Prostate gland (tissue), 2 donors: ENCODE measurements around the gene RACGAP1. TPM values are rescaled to one million over a fixed set of nuclear protein-coding genes. Genes with fewer than 3 reads are reported as not detected.

ENCODE experiments used
- DNase-seq: peaks from one replicate; pipeline ENCODE4 v3.0.0-alpha.2; 2019; ENCODE audit warnings: low spot score
- H3K27ac ChIP-seq, 2 donors: fragments of 200-600 bp; sonication (generic); 2 replicates each; pipeline ENCODE4 v1.5.1; 2017 to 2019
- H3K27me3 ChIP-seq: fragments of 200-600 bp; sonication (generic); replicated peaks from 2 replicates; pipeline ENCODE4 v1.5.1; 2019; ENCODE audit not compliant: insufficient read depth
- H3K36me3 ChIP-seq, 2 donors: fragments of 200-600 bp; sonication (generic); 1 replicate in 1 of 2; 2 replicates in 1 of 2; pipeline versions ENCODE4 v1.5.1 to v1.8.1; 2017 to 2019
- H3K4me1 ChIP-seq: fragments of 200-600 bp; sonication (generic); replicated peaks from 2 replicates; pipeline ENCODE4 v1.5.1; 2019
- H3K4me3 ChIP-seq, 2 donors: fragments of 200-600 bp; sonication (generic); 2 replicates each; pipeline ENCODE4 v1.5.1; 2017 to 2019
- H3K9me3 ChIP-seq: fragments of 200-600 bp; sonication (generic); 2 replicates; pipeline ENCODE4 v1.5.1; 2017
- CTCF ChIP-seq, 4 experiments: fragments of 200-600 bp in 2 of 4; fragments of 450-650 bp in 2 of 4; sonication (generic) in 2 of 4; IDR thresholded peaks; 1 replicate in 3 of 4; 2 replicates in 1 of 4; pipeline ENCODE4 v1.5.1; 2016 to 2019; ENCODE audit warnings: antibody characterized with exemption in 4 of 4, mild to moderate bottlenecking in 2 of 4, moderate library complexity in 2 of 4
- POLR2A ChIP-seq: fragments of 450-650 bp; IDR thresholded peaks from one replicate; pipeline ENCODE4 v1.6.1; 2016; ENCODE audit warnings: antibody characterized with exemption, mild to moderate bottlenecking
- POLR2AphosphoS5 ChIP-seq: sonication (generic); formaldehyde crosslinking; IDR thresholded peaks from one replicate; pipeline ENCODE4 v1.6.1; 2017; ENCODE audit warnings: antibody characterized with exemption
- WGBS: methylation state at CpG from one replicate; pipeline ENCODE4 v1.1.5; 2018; 5-methylcytosine and 5-hydroxymethylcytosine counted together
- intact Hi-C: fragments of 100-400 bp; cut with DNase I; formaldehyde crosslinking; loops from one replicate; pipeline ENCODE4 v1.14.2; 2022
- total RNA-seq, 2 donors: library from RNA; depleted of rRNA; stranded (reverse); fragments of >200 nt; gene quantifications; one replicate each; pipeline ENCODE4 v1.1.0, GENCODE V29; 2016

Gene RACGAP1
- total RNA-seq, 2 donors from 2014 or later: 9.1 to 18.9 TPM

DNA sequence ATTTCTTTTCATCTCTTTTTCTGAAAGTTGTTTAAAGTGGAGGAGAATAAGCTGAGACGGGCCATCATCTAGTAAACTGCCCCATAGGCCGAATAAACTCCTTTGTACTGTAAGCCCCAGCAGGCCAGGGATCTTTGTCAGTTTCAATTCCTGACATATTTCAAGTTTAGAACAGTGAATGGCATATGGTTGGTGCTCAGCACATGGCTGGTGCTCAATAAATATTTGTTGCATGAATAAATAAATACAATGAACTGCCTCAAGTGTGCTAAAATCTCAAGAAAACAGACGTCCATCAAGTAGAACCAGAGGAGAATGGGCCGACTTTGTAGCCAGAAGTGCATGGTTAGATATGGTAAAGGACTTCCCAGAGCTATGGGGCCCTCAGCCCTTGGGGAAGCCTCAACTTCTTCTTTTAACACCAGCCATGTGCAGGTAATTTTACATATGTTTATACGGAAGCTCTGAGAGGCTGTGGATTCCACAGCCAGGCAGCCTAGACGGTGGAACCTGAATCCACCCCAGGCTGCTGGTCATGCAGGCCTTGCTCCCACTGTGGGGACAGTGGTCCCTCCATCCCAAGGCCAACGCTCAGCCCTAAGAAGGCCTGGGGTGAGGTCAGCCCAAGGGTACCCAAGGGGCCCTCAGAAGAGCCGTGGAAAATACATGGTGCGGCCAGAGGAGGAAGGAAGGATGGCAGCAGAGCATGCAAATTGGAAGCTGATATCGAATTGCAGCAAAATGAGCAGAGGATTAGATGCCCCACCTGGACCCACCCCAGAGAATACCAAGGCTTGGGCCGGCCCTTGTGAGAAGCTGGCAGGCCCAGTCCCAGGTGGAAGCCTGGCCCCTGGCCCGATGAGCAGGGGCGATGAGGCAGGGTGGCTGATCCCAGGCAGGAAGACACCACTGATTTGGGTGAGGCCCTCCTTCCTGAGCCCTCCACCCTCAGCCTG is 83.5 kb downstream of the RACGAP1 start:
- no peak for TF ChIP-seq POLR2AphosphoS5
- TF ChIP-seq CTCF (IDR thresholded peaks at IDR 0.05): no peak
- TF ChIP-seq POLR2A: no peak
- DNase-seq: no peak
- Histone ChIP-seq H3K4me3 (no peak overlapping the region), H3K27me3 (no peaks in the 10 kb centered on the region), H3K27ac (no peak overlapping the region), H3K9me3 (no peaks in the 10 kb centered on the region), H3K36me3 (no peaks in the 10 kb centered on the region), H3K4me1 (no peaks in the 10 kb centered on the region)
- WGBS: 77% methylated on average over 13 of the region's 13 CpGs
- intact Hi-C loops: no loop called here

DNA sequence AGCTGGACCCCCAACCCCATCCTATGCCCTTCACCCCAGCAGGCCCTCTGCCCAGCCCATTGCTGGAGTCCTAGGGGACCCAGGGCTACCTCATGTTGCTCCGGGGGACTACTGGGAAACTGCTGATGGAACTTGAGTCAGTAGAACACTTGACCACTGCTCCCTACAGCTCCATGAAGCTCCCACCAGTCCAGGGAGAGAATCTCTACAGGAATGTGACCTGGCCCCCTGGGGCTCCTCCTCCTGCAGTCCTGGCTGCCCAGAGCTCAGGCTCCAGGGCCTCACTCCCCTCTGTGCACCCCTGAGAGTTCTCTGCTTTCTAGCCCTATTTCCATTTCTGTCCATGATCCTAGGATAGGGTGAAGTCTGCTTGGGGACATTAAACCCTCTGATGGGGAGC is 85.6 kb downstream of the RACGAP1 start:
- no peaks in the 10 kb centered on the region for H3K9me3 ChIP-seq
- intact Hi-C loops: no loop called here
- H3K4me1 ChIP-seq: no peaks in the 10 kb centered on the region
- DNase-seq: no peak
- TF ChIP-seq POLR2AphosphoS5 (no peak), CTCF (IDR thresholded peaks at IDR 0.05) (no peak), POLR2A (no peak)
- no peak overlapping the region for H3K4me3 ChIP-seq
- no peaks in the 10 kb centered on the region for H3K27me3 ChIP-seq
- no peaks in the 10 kb centered on the region for H3K36me3 ChIP-seq
- H3K27ac ChIP-seq: no peak overlapping the region
- 100% methylated on average over 1 of the region's 1 CpG for WGBS

DNA sequence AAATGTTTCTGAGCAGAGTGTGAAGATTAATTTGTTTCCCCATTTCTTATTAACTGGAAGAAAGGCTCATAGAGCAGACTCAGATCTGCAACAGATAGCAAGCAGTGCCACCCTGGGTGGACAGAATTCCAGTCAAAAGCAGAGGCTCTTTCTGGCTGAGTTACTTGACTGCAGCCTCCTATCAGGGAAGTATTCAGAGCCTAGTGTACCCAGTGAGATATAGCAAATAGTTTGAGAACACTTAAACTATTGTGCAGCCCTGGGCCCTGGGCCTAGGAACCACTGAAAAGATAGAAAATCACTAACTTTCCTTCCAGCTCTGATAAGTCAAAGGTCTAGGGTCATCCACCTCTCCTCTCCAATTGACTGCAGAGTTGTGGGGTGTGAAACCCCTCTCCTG is 86.0 kb downstream of the RACGAP1 start:
- Histone ChIP-seq H3K27ac (no peak overlapping the region), H3K27me3 (no peaks in the 10 kb centered on the region), H3K4me3 (no peak overlapping the region), H3K4me1 (no peaks in the 10 kb centered on the region), H3K9me3 (no peaks in the 10 kb centered on the region), H3K36me3 (no peaks in the 10 kb centered on the region)
- DNase-seq: no peak
- intact Hi-C loops: no loop called here
- TF ChIP-seq POLR2A (no peak), CTCF (IDR thresholded peaks at IDR 0.05) (no peak), POLR2AphosphoS5 (no peak)

Other genes with a start within 250 kb of the RACGAP1 start
- 10 to 100 TPM; 17.3 to 63.1 TPM for gene NCKAP5L, start 197.1 kb downstream of the RACGAP1 start, total RNA-seq
- 1 to 10 TPM; 3.0 to 8.0 TPM for gene BCDIN3D, start 182.4 kb downstream of the RACGAP1 start, total RNA-seq
- 10 to 100 TPM in 1 of 2 donors, 1 to 10 TPM in 1; 2.8 to 12.0 TPM for gene FAIM2, start 121.6 kb downstream of the RACGAP1 start, total RNA-seq
- gene AQP2, start 74.8 kb downstream of the RACGAP1 start, total RNA-seq: 1 to 10 TPM in 1 of 2 donors, not detected in 1; 2.7 TPM
- gene AQP5, start 63.6 kb downstream of the RACGAP1 start, total RNA-seq: 10 to 100 TPM in 1 of 2 donors, 1 to 10 TPM in 1; 3.4 to 25.8 TPM
- under 1 TPM in 1 of 2 donors, not detected in 1; 0.40 TPM for gene AQP6, start 52.5 kb downstream of the RACGAP1 start, total RNA-seq
- 1 to 10 TPM; 2.7 to 3.2 TPM for gene ASIC1, start 32.1 kb upstream of the RACGAP1 start, total RNA-seq
- 10 to 100 TPM; 72.9 to 90.1 TPM for gene SMARCD1, start 59.8 kb upstream of the RACGAP1 start, total RNA-seq
- 1 to 10 TPM in 1 of 2 donors, under 1 TPM in 1; 0.27 to 3.4 TPM for gene GPD1, start 78.5 kb upstream of the RACGAP1 start, total RNA-seq
- 10 to 100 TPM; 59.9 to 84.6 TPM for gene COX14, start 86.7 kb upstream of the RACGAP1 start, total RNA-seq
- 10 to 100 TPM; 27.6 to 41.7 TPM for gene CERS5, start 141.9 kb upstream of the RACGAP1 start, total RNA-seq